ENCODE data around the gene PMP22. TPM values are rescaled to one million over a fixed set of nuclear protein-coding genes. Genes with fewer than 3 reads are reported as not detected.
"Not testable (repeated sequence)": the region's sequence is repeated elsewhere in the genome, so short reads cannot be mapped to it uniquely, and the experiment has no call there.

PMP22 gene
- total RNA-seq, 2 donors from 2014 or later, result not detected

DNA sequence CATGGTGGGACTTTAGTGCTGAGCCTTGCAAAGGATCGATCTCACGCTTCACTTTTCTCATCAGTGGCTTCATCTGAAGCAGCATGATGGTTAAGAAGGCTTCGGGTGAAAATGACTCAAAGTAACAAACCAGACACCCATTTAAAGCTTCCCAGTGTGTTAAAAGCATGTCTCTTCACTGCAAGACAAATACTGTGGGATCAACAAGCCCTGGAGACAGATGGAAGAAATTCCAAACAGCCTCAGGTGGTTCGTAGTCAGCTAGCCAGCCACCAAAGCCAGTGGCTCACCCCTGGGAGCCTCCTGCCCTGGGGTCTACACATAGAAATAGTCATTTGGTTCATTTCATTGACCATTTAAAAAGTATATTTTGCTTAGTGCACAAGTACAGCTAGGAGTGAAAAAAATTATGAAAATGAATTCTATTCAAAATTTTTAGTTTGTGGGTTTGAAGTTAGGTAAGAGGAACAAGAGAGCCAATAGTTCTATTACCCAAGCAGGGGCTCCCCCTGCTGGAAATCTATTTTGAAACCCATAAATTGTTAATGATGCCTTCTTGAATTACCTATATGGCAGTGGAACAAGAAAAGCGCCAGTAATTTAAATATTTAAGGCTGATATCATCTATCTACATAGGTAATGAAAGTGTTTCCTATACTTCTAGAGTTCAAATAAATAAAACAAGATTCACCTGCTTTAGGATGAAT lies 51.6 kb downstream of the PMP22 start:
- ATAC-seq (replicated peaks in 1 of 2) (no peak), DNase-seq (no peak)
- Mint-ChIP-seq H3K9me3 (no peaks in the 10 kb centered on the region), H3K27ac (no peak overlapping the region), H3K27me3 (ENCODE audit: low read depth) (peaks cover 5% of the 10 kb centered on the region), H3K4me1 (ENCODE audit: low read depth) (no peaks in the 10 kb centered on the region), H3K36me3 (ENCODE audit: insufficient read depth in 2 of 2) (no peaks in the 10 kb centered on the region), H3K4me3 (no peak overlapping the region)

DNA sequence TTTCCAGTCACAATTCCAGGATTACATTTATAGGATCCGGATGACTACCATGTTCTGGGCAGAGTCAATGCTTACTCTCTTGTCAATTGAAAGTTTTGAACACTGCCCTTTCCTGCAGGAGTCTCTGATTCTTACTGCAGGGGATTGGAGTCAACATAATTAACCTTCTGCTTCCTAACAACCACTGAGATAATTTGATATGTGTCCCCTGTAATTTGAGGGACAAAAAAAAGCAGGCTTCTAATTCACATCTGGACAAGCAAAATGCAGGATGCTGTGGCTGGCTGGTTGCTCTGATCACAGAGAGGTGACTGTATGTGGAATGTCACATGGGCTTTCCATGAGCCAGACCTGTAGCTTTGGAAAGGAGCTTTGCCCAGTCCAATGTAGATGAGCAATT lies 54.9 kb downstream of the PMP22 start:
- Mint-ChIP-seq H3K9me3 (no peaks in the 10 kb centered on the region), H3K36me3 (ENCODE audit: insufficient read depth in 2 of 2) (no peaks in the 10 kb centered on the region), H3K4me3 (no peak overlapping the region), H3K4me1 (ENCODE audit: low read depth) (no peaks in the 10 kb centered on the region), H3K27me3 (ENCODE audit: low read depth) (peaks cover 17% of the 10 kb centered on the region), H3K27ac (no peak overlapping the region)
- ATAC-seq (replicated peaks in 1 of 2) (no peak), DNase-seq (no peak)

- H3K27me3 Mint-ChIP-seq (ENCODE audit: low read depth), result peaks cover 12% of the 10 kb centered on the region
- H3K4me3 Mint-ChIP-seq; H3K4me1 Mint-ChIP-seq (ENCODE audit: low read depth); H3K36me3 Mint-ChIP-seq (ENCODE audit: insufficient read depth in 2 of 2); ATAC-seq (replicated peaks in 1 of 2); DNase-seq; H3K27ac Mint-ChIP-seq: not testable (repeated sequence)
- H3K9me3 Mint-ChIP-seq, result peaks cover 7 to 14% of the 10 kb centered on the region in 2 donors
These were observed 62.1 kb downstream of the PMP22 start for GRCh38 chr17:15203062-15203461.

GRCh38 chr17:15200574-15200973 lies 64.6 kb downstream of the PMP22 start:
- not testable (repeated sequence) for DNase-seq; H3K36me3 Mint-ChIP-seq (ENCODE audit: insufficient read depth in 2 of 2); H3K27me3 Mint-ChIP-seq (ENCODE audit: low read depth); ATAC-seq (replicated peaks in 1 of 2); H3K4me1 Mint-ChIP-seq (ENCODE audit: low read depth); H3K27ac Mint-ChIP-seq; H3K4me3 Mint-ChIP-seq
- H3K9me3 Mint-ChIP-seq, result peaks cover 9 to 18% of the 10 kb centered on the region in 2 donors

DNA sequence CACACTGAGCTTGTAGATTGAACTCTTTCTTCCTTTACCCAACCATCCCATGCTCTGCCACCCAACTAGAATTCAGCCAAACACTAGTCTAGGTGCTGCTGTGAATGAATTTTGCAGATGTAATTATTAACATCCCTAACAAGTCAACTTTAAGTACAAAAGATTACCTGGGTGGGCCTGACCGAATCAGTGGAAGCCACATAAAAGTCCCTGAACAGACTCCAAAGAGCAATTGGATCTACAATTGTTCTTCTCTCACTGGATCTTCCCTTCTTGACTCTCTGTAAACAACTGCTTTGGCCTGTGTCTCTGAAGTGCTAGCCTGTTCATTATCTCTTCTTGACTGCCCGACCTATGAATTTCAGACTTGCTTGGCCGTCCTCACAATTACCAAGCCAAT lies 67.9 kb downstream of the PMP22 start:
- H3K9me3 Mint-ChIP-seq, result peaks cover 12 to 17% of the 10 kb centered on the region in 2 donors
- no peak overlapping the region for H3K27ac Mint-ChIP-seq
- no peak overlapping the region for H3K4me3 Mint-ChIP-seq
- DNase-seq, result no peak
- ATAC-seq (replicated peaks in 1 of 2), result no peak
- H3K36me3 Mint-ChIP-seq (ENCODE audit: insufficient read depth in 2 of 2), result peaks cover 6 to 7% of the 10 kb centered on the region in 2 donors
- no peaks in the 10 kb centered on the region for H3K4me1 Mint-ChIP-seq (ENCODE audit: low read depth)
- H3K27me3 Mint-ChIP-seq (ENCODE audit: low read depth), result peaks cover 10% of the 10 kb centered on the region

DNA sequence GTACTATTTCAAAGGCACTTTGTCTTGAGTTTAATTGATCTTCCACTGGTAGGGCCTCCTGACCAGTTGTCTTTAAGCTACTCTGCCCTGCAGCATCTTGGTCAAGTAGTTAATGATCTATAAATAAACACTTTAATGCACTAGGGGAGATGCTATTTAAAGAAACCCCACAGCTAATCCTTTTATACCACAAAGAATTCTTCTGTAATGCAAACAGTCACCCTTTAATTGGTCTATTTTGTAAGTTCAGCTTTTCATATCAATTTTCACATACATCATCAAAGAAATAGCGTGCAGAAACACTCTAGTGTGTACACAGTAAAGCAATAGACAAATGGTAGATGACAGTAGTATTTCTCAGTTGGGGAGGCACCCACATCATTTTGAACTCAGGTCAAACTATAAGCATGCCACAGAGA lies 70.3 kb downstream of the PMP22 start:
- DNase-seq, result no peak
- Mint-ChIP-seq H3K4me3 (no peak overlapping the region), H3K36me3 (ENCODE audit: insufficient read depth in 2 of 2) (peaks cover 6 to 7% of the 10 kb centered on the region in 2 donors), H3K27ac (no peak overlapping the region), H3K9me3 (peaks cover 12% of the 10 kb centered on the region in 2 donors), H3K4me1 (ENCODE audit: low read depth) (no peaks in the 10 kb centered on the region), H3K27me3 (ENCODE audit: low read depth) (peaks cover 10% of the 10 kb centered on the region)
- ATAC-seq (replicated peaks in 1 of 2), result no peak

DNA sequence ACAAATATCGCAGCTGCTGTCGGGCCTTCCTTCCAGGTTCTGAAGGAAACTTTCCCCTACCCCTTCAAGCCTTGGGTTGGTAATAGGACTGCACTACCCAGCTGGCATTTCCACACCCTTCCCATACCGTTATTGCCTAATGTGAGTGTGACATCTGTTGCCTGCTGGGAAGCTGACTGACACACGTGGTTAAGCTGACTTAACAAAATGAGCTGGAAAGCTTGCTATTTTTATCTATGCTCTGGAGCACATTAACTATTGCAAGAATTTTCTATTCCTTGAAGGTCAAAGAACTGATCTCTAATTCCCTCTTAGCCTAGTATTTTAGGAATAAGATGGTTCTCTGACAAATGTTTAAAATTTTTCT lies 79.5 kb downstream of the PMP22 start:
- H3K36me3 Mint-ChIP-seq (ENCODE audit: insufficient read depth in 2 of 2), result no peaks in the 10 kb centered on the region
- H3K9me3 Mint-ChIP-seq, result no peaks in the 10 kb centered on the region
- ATAC-seq (replicated peaks in 1 of 2) (no peak), DNase-seq (no peak)
- H3K27ac Mint-ChIP-seq, result no peak overlapping the region
- H3K27me3 Mint-ChIP-seq (ENCODE audit: low read depth), result no peaks in the 10 kb centered on the region
- no peaks in the 10 kb centered on the region for H3K4me1 Mint-ChIP-seq (ENCODE audit: low read depth)
- H3K4me3 Mint-ChIP-seq, result no peak overlapping the region

GRCh38 chr17:15184872-15185624 lies 80.1 kb downstream of the PMP22 start:
- Mint-ChIP-seq H3K27ac (no peak overlapping the region), H3K4me3 (no peak overlapping the region), H3K27me3 (ENCODE audit: low read depth) (no peaks in the 10 kb centered on the region), H3K9me3 (no peaks in the 10 kb centered on the region), H3K36me3 (ENCODE audit: insufficient read depth in 2 of 2) (no peaks in the 10 kb centered on the region), H3K4me1 (ENCODE audit: low read depth) (no peaks in the 10 kb centered on the region)
- ATAC-seq (replicated peaks in 1 of 2), result no peak
- DNase-seq, result no peak

GRCh38 chr17:15181816-15182215 lies 83.3 kb downstream of the PMP22 start:
- peaks cover 7% of the 10 kb centered on the region for H3K27me3 Mint-ChIP-seq (ENCODE audit: low read depth)
- no peaks in the 10 kb centered on the region for H3K9me3 Mint-ChIP-seq
- no peaks in the 10 kb centered on the region for H3K36me3 Mint-ChIP-seq (ENCODE audit: insufficient read depth in 2 of 2)
- ATAC-seq (replicated peaks in 1 of 2) (no peak), DNase-seq (no peak)
- no peak overlapping the region for H3K27ac Mint-ChIP-seq
- H3K4me3 Mint-ChIP-seq, result no peak overlapping the region
- no peaks in the 10 kb centered on the region for H3K4me1 Mint-ChIP-seq (ENCODE audit: low read depth)

- Mint-ChIP-seq H3K27me3 (ENCODE audit: low read depth) (peaks cover 7% of the 10 kb centered on the region), H3K36me3 (ENCODE audit: insufficient read depth in 2 of 2) (no peaks in the 10 kb centered on the region), H3K9me3 (no peaks in the 10 kb centered on the region), H3K4me3 (no peak overlapping the region), H3K4me1 (ENCODE audit: low read depth) (no peaks in the 10 kb centered on the region), H3K27ac (no peak overlapping the region)
- DNase-seq, result no peak
- no peak for ATAC-seq (replicated peaks in 1 of 2)
These were observed 83.8 kb downstream of the PMP22 start for GRCh38 chr17:15181333-15181732.

DNA sequence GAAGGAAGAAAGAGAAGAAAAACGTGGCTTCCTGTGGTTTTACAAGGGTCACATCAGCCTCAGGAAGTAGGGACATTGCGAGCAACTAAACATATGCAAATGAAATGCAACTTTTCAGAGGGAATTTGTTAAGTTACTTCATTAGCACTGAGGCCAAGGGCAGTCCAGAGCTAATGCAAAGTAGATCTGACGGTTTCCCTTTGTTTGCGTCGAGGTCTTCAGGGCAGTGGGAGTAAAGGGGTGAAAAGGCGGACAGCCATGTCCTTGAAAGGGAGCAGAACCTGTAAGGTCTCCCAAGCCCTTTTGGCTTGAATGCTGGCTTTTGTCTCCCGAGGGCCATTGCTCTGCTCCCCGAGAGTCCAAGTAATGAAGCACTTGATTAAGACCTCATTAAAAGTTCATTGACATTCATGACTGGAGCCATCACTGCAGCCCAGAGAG lies 85.0 kb downstream of the PMP22 start:
- ATAC-seq (replicated peaks in 1 of 2) (no peak), DNase-seq (no peak)
- Mint-ChIP-seq H3K4me1 (ENCODE audit: low read depth) (no peaks in the 10 kb centered on the region), H3K36me3 (ENCODE audit: insufficient read depth in 2 of 2) (no peaks in the 10 kb centered on the region), H3K27me3 (ENCODE audit: low read depth) (peaks cover 7% of the 10 kb centered on the region), H3K4me3 (no peak overlapping the region), H3K27ac (no peak overlapping the region), H3K9me3 (no peaks in the 10 kb centered on the region)
